SHP77 treated with DMSO at 0.1 percent for 48 hours (cell line): Measurements from ENCODE around the gene S100A11.

ENCODE experiments used
- DNase-seq: peaks from one replicate; lab custom pipeline; 2025; lab: John Stamatoyannopoulos, UW

The S100A11 gene

DNA sequence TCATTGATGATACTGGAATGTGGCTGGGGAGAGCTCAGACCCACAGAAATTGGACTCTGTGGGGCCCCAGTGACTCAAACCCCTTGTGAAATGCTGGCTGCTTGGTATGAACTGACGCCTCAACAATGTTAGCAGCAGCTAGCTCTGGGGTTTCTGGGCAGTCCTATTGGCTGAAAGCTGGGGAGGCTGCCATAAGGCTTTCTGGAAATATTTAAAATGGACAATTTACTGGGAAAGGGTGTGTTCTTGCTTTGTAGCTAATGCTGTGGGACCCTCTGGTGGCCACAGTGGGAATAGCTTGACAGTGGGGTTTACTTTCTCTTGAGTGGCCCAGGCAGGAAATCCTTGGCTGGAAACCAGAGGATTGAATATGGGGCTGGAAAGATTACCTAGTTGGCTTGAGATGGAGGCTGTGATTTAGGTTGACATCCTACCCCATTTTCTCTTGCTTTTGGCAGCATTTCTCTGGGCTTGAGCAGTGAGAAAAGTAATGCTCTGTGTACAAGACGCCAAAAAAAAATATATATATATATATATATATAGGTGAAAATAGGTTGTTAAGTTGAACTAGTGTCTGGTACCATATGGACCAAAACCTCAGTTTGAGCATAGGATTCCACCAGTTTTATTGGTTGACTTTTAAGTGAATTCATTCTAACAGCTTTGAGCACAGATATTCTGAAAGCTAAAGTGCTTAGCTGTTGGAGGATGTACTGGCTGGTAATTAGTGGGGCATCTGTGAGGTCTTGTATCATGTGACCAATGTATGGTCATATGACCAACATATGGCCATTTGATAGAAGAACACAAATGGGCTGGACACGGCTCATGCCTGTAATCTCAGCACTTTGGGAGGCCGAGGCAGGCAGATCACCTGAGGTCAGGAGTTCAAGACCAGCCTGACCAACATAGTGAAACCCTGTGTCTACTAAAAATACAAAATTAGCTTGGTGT lies 34.9 kb downstream of the S100A11 start:
- DNase-seq = peak; percentile 74

- DNase-seq = no peak
These were observed 35.7 kb downstream of the S100A11 start for GRCh38 chr1:152000964-152001630.

DNA sequence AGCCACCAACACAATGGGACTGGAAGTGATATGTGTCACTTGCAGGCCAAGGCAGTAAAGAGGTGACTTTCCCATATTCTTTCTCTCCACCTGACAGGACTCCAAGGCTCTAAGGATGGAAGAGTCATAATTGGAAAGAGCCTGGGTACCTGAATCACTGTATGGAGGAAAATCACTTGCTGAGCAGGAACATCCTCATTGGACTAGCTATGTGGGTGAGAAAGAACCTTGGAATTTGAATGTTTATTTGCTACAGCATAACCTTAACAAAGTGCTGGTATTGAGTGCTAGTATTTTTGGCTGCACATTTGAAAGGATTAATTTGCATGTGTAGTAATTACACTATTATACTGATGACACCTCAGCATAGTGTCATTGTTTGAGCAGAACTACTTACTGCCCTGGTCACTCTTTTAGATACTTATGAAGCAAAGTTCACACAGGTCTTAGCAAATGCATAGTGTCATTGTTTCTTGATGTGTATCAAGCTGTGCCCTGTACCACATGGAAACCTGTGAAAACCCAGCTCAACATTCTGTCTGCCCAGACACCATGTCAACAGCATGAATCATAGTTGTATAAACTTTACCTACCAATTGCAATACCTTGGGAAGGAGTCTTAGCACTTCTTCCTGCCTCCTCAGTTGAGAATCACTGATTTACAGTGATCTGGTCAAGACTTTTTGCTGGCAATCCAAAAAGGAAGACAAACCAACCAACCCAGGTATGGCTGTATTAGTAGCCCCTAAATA lies 38.0 kb downstream of the S100A11 start:
- no peak for DNase-seq

GRCh38 chr1:151997284-151997570 lies 39.6 kb downstream of the S100A11 start:
- no peak for DNase-seq

- no peak for DNase-seq
These were observed 41.0 kb downstream of the S100A11 start for GRCh38 chr1:151995774-151996173.

- no peak for DNase-seq
These were observed 41.8 kb downstream of the S100A11 start for GRCh38 chr1:151994956-151995355.

DNA sequence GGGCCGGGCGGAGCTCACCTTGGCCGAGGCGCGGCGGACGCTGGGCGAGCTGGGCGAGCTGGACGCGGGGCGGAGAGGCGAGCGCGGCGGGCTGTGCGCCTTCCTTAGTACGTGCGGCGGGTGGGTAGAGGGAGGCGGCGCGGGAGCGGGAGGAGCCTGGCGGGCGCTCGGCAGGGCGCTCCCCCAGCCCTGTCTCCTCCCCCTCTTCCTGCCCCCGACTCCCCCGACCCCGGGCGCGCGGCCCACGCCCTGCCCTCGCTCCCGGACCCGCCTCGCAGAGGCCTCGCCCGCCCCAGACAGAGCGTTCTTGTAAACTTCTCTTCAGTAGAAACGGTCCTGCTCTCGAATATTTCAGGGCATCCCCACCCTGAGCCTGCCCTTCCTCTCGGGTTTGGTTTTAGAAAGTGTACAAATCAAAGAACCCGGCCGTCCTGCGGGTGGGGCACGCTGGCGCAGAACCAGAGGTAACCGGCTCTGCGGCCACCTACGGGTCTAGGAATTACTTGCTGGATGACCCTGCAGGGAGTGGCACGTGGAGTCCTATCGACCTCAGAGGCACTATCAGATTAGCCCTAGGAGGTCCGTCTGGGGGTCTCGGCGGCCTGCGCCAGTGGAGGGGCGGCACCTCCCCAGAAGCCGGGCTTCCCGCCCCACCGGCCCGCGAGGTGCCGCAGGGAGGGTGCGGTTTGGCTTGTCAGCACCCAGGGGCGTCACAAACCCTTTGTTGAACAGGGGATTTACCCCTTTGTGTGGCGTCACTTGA lies 42.9 kb downstream of the S100A11 start, which contains the start of gene S100A10:
S100A10 (minus strand) TSS at position 126 of the 763 bp plus-strand sequence. CDS start 7,629 bp downstream, outside the sequence.
- DNase-seq = no peak

DNA sequence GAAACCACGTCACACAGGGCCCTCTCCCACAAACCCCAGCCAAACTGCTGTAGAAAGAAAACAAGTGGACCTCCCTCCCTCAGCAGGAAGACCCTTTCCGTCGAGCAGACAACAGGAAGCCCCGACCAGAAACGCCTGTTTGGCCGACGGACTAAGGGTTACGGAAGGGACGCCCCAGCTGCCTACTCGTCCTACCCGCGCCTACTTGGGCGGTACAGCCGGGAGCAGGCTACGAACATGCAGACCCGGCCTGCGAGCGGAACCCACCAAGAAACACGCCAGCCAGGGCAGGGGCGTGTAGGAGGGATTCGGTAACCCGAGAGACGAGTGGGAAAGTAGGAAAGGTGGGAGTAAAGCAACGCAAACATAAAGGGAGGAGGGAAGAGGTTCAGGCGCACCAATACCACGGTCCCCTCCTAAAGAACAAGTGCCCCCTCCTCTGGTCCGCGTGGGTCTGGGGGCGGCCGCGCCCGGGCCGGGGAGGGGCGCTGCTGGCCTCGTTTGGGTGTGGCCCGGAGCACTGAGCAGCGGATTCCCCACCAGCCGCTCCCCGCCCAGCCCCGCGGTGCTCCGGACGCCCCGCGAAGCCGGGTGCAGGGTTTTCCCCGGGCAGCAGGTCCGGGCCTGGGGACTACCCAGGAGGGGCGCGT lies 43.6 kb downstream of the S100A11 start:
- DNase-seq = no peak

GRCh38 chr1:151992303-151993083 lies 44.3 kb downstream of the S100A11 start:
- no peak for DNase-seq

- DNase-seq = no peak
These were observed 45.0 kb downstream of the S100A11 start for GRCh38 chr1:151991663-151992302.

DNA sequence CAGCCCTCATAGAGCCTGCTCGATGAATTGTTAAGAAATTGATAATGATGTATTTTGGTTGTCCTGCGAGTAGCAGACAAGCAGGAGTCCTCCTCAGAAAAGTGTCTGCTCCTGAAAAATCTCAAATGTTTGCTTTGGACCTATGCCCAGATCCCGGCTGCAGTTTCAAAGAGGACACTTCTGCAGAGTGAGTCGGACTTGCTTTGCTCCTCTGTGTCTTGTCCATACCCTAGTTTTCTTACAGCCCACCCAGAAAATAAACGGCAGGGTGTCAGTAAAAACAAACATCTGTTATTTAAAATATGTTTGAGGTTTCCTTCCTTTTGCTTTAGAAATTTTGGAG lies 46.0 kb downstream of the S100A11 start:
- DNase-seq = peak; percentile 79

DNA sequence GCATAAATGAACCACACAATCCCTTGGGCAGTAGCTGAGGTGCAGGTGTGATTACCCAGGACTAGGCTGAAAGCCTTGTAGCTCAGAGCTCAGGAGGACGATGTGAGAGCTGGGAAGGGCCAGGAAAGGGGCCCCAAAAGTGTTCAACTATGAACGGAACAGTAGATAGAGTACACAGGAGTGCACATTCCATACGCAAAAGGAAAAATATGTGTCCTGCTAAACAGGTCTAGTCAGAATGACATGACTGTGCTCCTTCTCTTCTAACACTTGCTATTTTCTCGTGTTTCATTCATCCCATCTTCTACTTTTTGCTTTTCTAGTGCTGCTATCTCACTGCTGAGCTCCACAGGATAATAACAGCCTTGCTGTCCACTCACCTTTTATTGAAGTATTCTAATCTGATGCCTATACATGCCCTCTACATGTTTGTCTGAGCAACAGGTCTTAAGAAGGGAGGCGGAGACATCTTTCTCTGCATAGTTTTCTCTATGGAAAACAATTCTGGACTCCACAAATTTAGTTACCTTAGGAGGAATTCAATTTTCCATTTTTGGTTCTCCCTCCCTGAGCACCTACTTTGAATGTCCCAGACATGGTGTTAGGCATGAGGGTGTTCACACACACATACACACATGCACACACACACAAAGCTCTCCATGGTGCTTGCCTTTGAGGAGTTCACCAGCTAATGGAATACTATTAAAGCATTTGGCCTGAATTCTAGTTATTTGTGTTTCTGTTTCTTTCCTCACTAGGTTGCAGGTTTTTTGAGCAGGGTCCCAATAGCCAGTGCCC lies 46.5 kb downstream of the S100A11 start:
- DNase-seq = no peak

GRCh38 chr1:151989211-151989862 lies 47.5 kb downstream of the S100A11 start:
- DNase-seq = no peak

DNA sequence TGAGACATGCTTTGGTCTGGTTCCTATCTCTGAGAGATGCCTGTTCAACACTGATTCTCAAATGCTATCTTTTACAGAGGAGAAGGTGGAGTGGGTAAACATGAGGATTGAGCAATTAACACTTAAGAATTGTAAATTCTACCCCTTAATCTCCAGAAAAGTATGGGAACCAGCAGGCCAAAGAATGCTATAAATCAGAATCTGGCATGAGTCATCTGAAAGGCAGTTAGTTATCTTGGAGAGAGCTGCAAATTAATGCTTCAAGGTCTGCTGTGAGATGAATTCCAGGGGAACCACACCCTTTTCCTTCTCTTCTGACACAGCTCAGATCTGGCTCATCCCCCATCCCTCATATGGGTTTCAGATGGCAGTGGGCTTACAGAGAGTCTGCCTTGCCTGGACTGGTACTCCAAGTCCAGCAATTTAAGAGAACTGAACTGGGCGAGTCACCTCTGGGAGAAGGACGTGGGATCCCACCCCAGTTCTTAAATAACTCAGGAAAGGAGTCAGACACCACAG lies 48.3 kb downstream of the S100A11 start:
- DNase-seq = no peak

- DNase-seq = no peak
These were observed 50.2 kb downstream of the S100A11 start for GRCh38 chr1:151986501-151987190.

GRCh38 chr1:151985768-151986167 lies 51.0 kb downstream of the S100A11 start:
- DNase-seq = no peak

GRCh38 chr1:151985270-151985669 lies 51.5 kb downstream of the S100A11 start:
- no peak for DNase-seq
